DND-41 (cell line): Measurements from ENCODE around the gene CDS1.
"Not testable (repeated sequence)": the region's sequence is repeated elsewhere in the genome, so short reads cannot be mapped to it uniquely, and the experiment has no call there.

Experiments used
- ATAC-seq: fragments of 200-7000 bp; cut with Tn5 transposase; 3 replicates; pipeline ENCODE4 v1.9.1; 2021; ENCODE audit warnings: low read depth; ENCODE audit not compliant: insufficient read depth
- DNase-seq: peaks from one replicate; pipeline ENCODE4 v3.0.0-alpha.2; 2020
- H2AFZ ChIP-seq: 2 replicates; pipeline ENCODE4 v1.6.0; 2012; ENCODE audit warnings: low read depth, low read length
- H3K27ac ChIP-seq: 2 replicates; pipeline ENCODE4 v1.5.1; 2012; ENCODE audit warnings: low read length, inconsistent platforms
- H3K27me3 ChIP-seq: fragments of 200-600 bp; sonication (generic); 2 replicates; pipeline ENCODE4 v1.6.0; 2012; ENCODE audit warnings: low read length, mild to moderate bottlenecking, inconsistent platforms; ENCODE audit not compliant: insufficient read depth, poor library complexity
- H3K36me3 ChIP-seq: 2 replicates; pipeline ENCODE4 v1.5.1; 2012; ENCODE audit warnings: low read length, inconsistent platforms; ENCODE audit not compliant: insufficient read depth
- H3K4me1 ChIP-seq: 2 replicates; pipeline ENCODE4 v1.5.1; 2012; ENCODE audit warnings: mild to moderate bottlenecking, low read length; ENCODE audit not compliant: insufficient read depth
- H3K4me2 ChIP-seq: 2 replicates; pipeline ENCODE4 v1.6.0; 2012; ENCODE audit warnings: mild to moderate bottlenecking, moderate library complexity, low read length, inconsistent platforms; ENCODE audit not compliant: insufficient read depth
- H3K4me3 ChIP-seq, 2 experiments: fragments of 200-600 bp in 1 of 2; shearing (Covaris generic) in 1 of 2; 2 replicates each; pipeline ENCODE4 v1.5.1; 2012 to 2016; ENCODE audit warnings: inconsistent platforms in 2 of 2, low read length in 2 of 2, mild to moderate bottlenecking in 2 of 2, low read depth in 1 of 2, moderate library complexity in 1 of 2
- H3K79me2 ChIP-seq: 2 replicates; pipeline ENCODE4 v1.6.0; 2012; ENCODE audit warnings: low read length, inconsistent platforms; ENCODE audit not compliant: insufficient read depth
- H3K9ac ChIP-seq: 2 replicates; pipeline ENCODE4 v1.6.0; 2012; ENCODE audit warnings: low read depth, mild to moderate bottlenecking, inconsistent platforms, low read length, moderate library complexity
- H3K9me3 ChIP-seq: 2 replicates; pipeline ENCODE4 v1.5.1; 2012; ENCODE audit warnings: low read length, moderate library complexity, mild to moderate bottlenecking, inconsistent platforms; ENCODE audit not compliant: insufficient read depth, severe bottlenecking
- H4K20me1 ChIP-seq: 2 replicates; pipeline ENCODE4 v1.6.0; 2012; ENCODE audit warnings: low read length; ENCODE audit not compliant: insufficient read depth
- CTCF ChIP-seq: IDR thresholded peaks from 2 replicates; pipeline ENCODE4 v1.5.1; 2012; ENCODE audit warnings: borderline replicate concordance, low read length, moderate library complexity, mild to moderate bottlenecking; ENCODE audit not compliant: poor library complexity, severe bottlenecking; ENCODE audit errors: extremely low read depth
- EZH2 ChIP-seq: IDR thresholded peaks from 3 replicates; pipeline ENCODE4 v1.6.1; 2012; ENCODE audit warnings: borderline replicate concordance, low read depth, mild to moderate bottlenecking, moderate library complexity, low read length, inconsistent platforms; ENCODE audit not compliant: severe bottlenecking

Gene CDS1

GRCh38 chr4:84680956-84681355, 98.0 kb downstream of the CDS1 start:
- Histone ChIP-seq H3K9me3 (no peaks in the 10 kb centered on the region), H3K4me1 (peaks cover 14% of the 10 kb centered on the region), H3K4me3 (no peak overlapping the region), H3K4me2 (no peak overlapping the region), H3K36me3 (no peaks in the 10 kb centered on the region), H3K79me2 (no peaks in the 10 kb centered on the region), H4K20me1 (no peaks in the 10 kb centered on the region), H3K27ac (no peak overlapping the region), H3K9ac (no peak overlapping the region), H2AFZ (no peak overlapping the region), H3K27me3 (peaks cover 6% of the 10 kb centered on the region)
- ATAC-seq = peak; percentile 64
- DNase-seq = no peak
- TF ChIP-seq CTCF (no peak), EZH2 (no peak)

- H3K4me1 ChIP-seq = peaks cover 14% of the 10 kb centered on the region
- no peak overlapping the region for H3K9ac ChIP-seq
- TF ChIP-seq EZH2 (no peak), CTCF (no peak)
- no peak overlapping the region for H2AFZ ChIP-seq
- no peaks in the 10 kb centered on the region for H3K36me3 ChIP-seq
- ATAC-seq (peak; percentile 67), DNase-seq (peak; percentile 36)
- H3K27me3 ChIP-seq = peaks cover 6% of the 10 kb centered on the region
- no peak overlapping the region for H3K4me3 ChIP-seq
- peak overlapping the region; percentile 10; the same call in 1 of the 2 replicates for H3K4me2 ChIP-seq
- no peaks in the 10 kb centered on the region for H3K79me2 ChIP-seq
- H4K20me1 ChIP-seq = no peaks in the 10 kb centered on the region
- H3K9me3 ChIP-seq = no peaks in the 10 kb centered on the region
- H3K27ac ChIP-seq = no peak overlapping the region
Observed at GRCh38 chr4:84681486-84682274, 98.8 kb downstream of the CDS1 start.

GRCh38 chr4:84682661-84683060, 99.7 kb downstream of the CDS1 start:
- not testable (repeated sequence) for H3K4me3 ChIP-seq, H3K27ac ChIP-seq, H3K36me3 ChIP-seq, H3K79me2 ChIP-seq, H3K9me3 ChIP-seq, ATAC-seq, H3K27me3 ChIP-seq, H3K9ac ChIP-seq, H3K4me2 ChIP-seq, H4K20me1 ChIP-seq, DNase-seq, H2AFZ ChIP-seq
- H3K4me1 ChIP-seq = peaks cover 14% of the 10 kb centered on the region

- DNase-seq = no peak
- H3K36me3 ChIP-seq = no peaks in the 10 kb centered on the region
- H2AFZ ChIP-seq = no peak overlapping the region
Observed at GRCh38 chr4:84683064-84683850, 100.3 kb downstream of the CDS1 start.

More at GRCh38 chr4:84683064-84683850, 100.3 kb downstream of the CDS1 start:
- H3K9ac ChIP-seq = no peak overlapping the region
- H3K4me1 ChIP-seq = peaks cover 14% of the 10 kb centered on the region
- ATAC-seq = no peak
- H3K27me3 ChIP-seq = peaks cover 6% of the 10 kb centered on the region
- TF ChIP-seq EZH2 = no peak
- no peak for TF ChIP-seq CTCF
- no peaks in the 10 kb centered on the region for H4K20me1 ChIP-seq
- H3K4me2 ChIP-seq = no peak overlapping the region
- no peaks in the 10 kb centered on the region for H3K9me3 ChIP-seq
- no peak overlapping the region for H3K27ac ChIP-seq
- H3K4me3 ChIP-seq = no peak overlapping the region
- H3K79me2 ChIP-seq = no peaks in the 10 kb centered on the region
